Liver (tissue), 9 donors: Measurements from ENCODE around the gene FBXO3. TPM values are rescaled to one million over a fixed set of nuclear protein-coding genes. Genes with fewer than 3 reads are reported as not detected.

Source experiments
- DNase-seq: peaks from one replicate; pipeline ENCODE4 v3.0.0-alpha.2; 2017; ENCODE audit warnings: low spot score
- H3K27ac ChIP-seq, 2 donors: one replicate each; pipeline ENCODE4 v1.7.0; 2013; ENCODE audit warnings: inconsistent platforms in 2 of 2, low read length in 2 of 2, control low read depth in 1 of 2, low read depth in 1 of 2, mild to moderate bottlenecking in 1 of 2
- H3K27me3 ChIP-seq, 4 donors: one replicate each; pipeline versions ENCODE4 v1.6.1 to v1.7.0; 2013; ENCODE audit warnings: low read length in 3 of 4, inconsistent platforms in 1 of 4, mild to moderate bottlenecking in 1 of 4, moderate library complexity in 1 of 4; ENCODE audit not compliant: control insufficient read depth in 4 of 4, insufficient read depth in 4 of 4
- H3K36me3 ChIP-seq, 4 donors: one replicate each; pipeline versions ENCODE4 v1.6.1 to v1.7.0; 2013; ENCODE audit warnings: low read length in 3 of 4, mild to moderate bottlenecking in 3 of 4, low read depth in 1 of 4, moderate library complexity in 1 of 4; ENCODE audit not compliant: control insufficient read depth in 4 of 4, insufficient read depth in 3 of 4
- H3K4me1 ChIP-seq, 4 donors: one replicate each; pipeline versions ENCODE4 v1.6.1 to v1.7.0; 2013; ENCODE audit warnings: low read length in 3 of 4, mild to moderate bottlenecking in 3 of 4, moderate library complexity in 1 of 4; ENCODE audit not compliant: control insufficient read depth in 4 of 4, insufficient read depth in 4 of 4
- H3K4me3 ChIP-seq, 3 donors: one replicate each; pipeline versions ENCODE4 v1.6.1 to v1.7.0; 2013; ENCODE audit warnings: low read length in 3 of 3, control low read depth in 1 of 3, low read depth in 1 of 3, mild to moderate bottlenecking in 1 of 3
- H3K9ac ChIP-seq, 2 donors: one replicate each; pipeline ENCODE4 v1.7.0; 2013; ENCODE audit warnings: low read length in 2 of 2, mild to moderate bottlenecking in 2 of 2, moderate library complexity in 2 of 2, control low read depth in 1 of 2, low read depth in 1 of 2
- H3K9me3 ChIP-seq, 4 donors: one replicate each; pipeline versions ENCODE4 v1.6.1 to v1.7.0; 2013; ENCODE audit warnings: low read length in 3 of 4; ENCODE audit not compliant: control insufficient read depth in 4 of 4
- ATF3 ChIP-seq: IDR thresholded peaks from 2 replicates; pipeline ENCODE4 v1.6.1; 2016; ENCODE audit warnings: antibody characterized with exemption
- CTCF ChIP-seq: fragments of 150-350 bp; IDR thresholded peaks from 2 replicates; pipeline ENCODE4 v1.5.1; 2017; ENCODE audit warnings: improper control_type of control experiment, low read depth, low read length; ENCODE audit not compliant: missing input control
- EGR1 ChIP-seq, 2 donors: IDR thresholded peaks; 2 replicates each; pipeline ENCODE4 v1.6.1; 2016 to 2018; ENCODE audit warnings: antibody characterized with exemption in 2 of 2, low read depth in 2 of 2
- FOXA2 ChIP-seq: IDR thresholded peaks from 2 replicates; pipeline ENCODE4 v1.6.1; 2016; ENCODE audit warnings: antibody characterized with exemption
- HNF4A ChIP-seq, 2 donors: conservative IDR thresholded peaks; 2 replicates each; pipeline ENCODE4 v1.6.1; 2016; ENCODE audit warnings: antibody characterized with exemption in 2 of 2, mild to moderate bottlenecking in 2 of 2
- HNF4G ChIP-seq: IDR thresholded peaks from 2 replicates; pipeline ENCODE4 v1.6.1; 2016; ENCODE audit warnings: antibody characterized with exemption
- JUND ChIP-seq, 2 donors: IDR thresholded peaks; 2 replicates each; pipeline ENCODE4 v1.6.1; 2016; ENCODE audit warnings: antibody characterized with exemption in 2 of 2
- MAX ChIP-seq: IDR thresholded peaks from 2 replicates; pipeline ENCODE4 v1.6.1; 2016; ENCODE audit warnings: antibody characterized with exemption
- NR2F2 ChIP-seq: IDR thresholded peaks from 2 replicates; pipeline ENCODE4 v1.6.1; 2016; ENCODE audit warnings: antibody characterized with exemption
- RAD21 ChIP-seq, 2 donors: IDR thresholded peaks; 2 replicates each; pipeline ENCODE4 v1.6.1; 2016; ENCODE audit warnings: antibody characterized with exemption in 2 of 2, mild to moderate bottlenecking in 2 of 2
- RXRA ChIP-seq, 2 donors: IDR thresholded peaks; 2 replicates each; pipeline ENCODE4 v1.6.1; 2017 to 2018; ENCODE audit warnings: antibody characterized with exemption in 2 of 2, mild to moderate bottlenecking in 1 of 2
- TAF1 ChIP-seq: conservative IDR thresholded peaks from 2 replicates; pipeline ENCODE4 v1.6.1; 2016; ENCODE audit warnings: antibody characterized with exemption, mild to moderate bottlenecking
- YY1 ChIP-seq: IDR thresholded peaks from 2 replicates; pipeline ENCODE4 v1.6.1; 2016; ENCODE audit warnings: antibody characterized with exemption, mild to moderate bottlenecking
- WGBS: extraction: QIAGEN DNeasy Blood & Tissue Kit; methylation state at CpG from one replicate; pipeline ENCODE4 v1.1.7; 2013; 5-methylcytosine and 5-hydroxymethylcytosine counted together
- polyA plus RNA-seq, 2 donors: library from polyadenylated mRNA; stranded (reverse) in 1 of 2; unstranded in 1 of 2; fragments of 200-250 nt in 1 of 2; fragments of >200 nt in 1 of 2; fragmentation: Nextera tagmentation in 1 of 2; extraction: Ambion mirVana in 1 of 2; gene quantifications; one replicate each; pipeline versions ENCODE4 v1.2.1 to v1.2.3, GENCODE V29; 2013 to 2015
- total RNA-seq, 2 donors: library from RNA; depleted of rRNA; stranded (reverse); fragments of >200 nt; gene quantifications; one replicate each; pipeline ENCODE4 v1.2.3, GENCODE V29; 2014
- TF ChIP-seq, protein P1 (sequence below): IDR thresholded peaks from 2 replicates; pipeline ENCODE4 v1.6.1; 2016; ENCODE audit warnings: antibody characterized with exemption, mild to moderate bottlenecking
- TF ChIP-seq, protein P2 (sequence below): IDR thresholded peaks from 2 replicates; pipeline ENCODE4 v1.6.1; 2016; ENCODE audit warnings: antibody characterized with exemption
- donor health status: healthy.
- donor health status: healthy.
- donor health status: healthy.
- donor health status: healthy.
- donor health status: healthy.

The FBXO3 gene
- total and polyA plus RNA-seq, 4 donors, result 12.2 to 36.4 (median 18.8) TPM

GRCh38 chr11:33699515-33700062 lies 74.7 kb downstream of the FBXO3 start:
- Histone ChIP-seq H3K27me3 (no peaks in the 10 kb centered on the region), H3K4me3 (no peak overlapping the region), H3K27ac (no peak overlapping the region), H3K4me1 (peaks cover 11 to 26% (median 18%) of the 10 kb centered on the region in 4 donors), H3K9me3 (no peaks in the 10 kb centered on the region), H3K9ac (no peak overlapping the region), H3K36me3 (no peaks in the 10 kb centered on the region)
- no peak for DNase-seq
- TF ChIP-seq, protein P1, sequence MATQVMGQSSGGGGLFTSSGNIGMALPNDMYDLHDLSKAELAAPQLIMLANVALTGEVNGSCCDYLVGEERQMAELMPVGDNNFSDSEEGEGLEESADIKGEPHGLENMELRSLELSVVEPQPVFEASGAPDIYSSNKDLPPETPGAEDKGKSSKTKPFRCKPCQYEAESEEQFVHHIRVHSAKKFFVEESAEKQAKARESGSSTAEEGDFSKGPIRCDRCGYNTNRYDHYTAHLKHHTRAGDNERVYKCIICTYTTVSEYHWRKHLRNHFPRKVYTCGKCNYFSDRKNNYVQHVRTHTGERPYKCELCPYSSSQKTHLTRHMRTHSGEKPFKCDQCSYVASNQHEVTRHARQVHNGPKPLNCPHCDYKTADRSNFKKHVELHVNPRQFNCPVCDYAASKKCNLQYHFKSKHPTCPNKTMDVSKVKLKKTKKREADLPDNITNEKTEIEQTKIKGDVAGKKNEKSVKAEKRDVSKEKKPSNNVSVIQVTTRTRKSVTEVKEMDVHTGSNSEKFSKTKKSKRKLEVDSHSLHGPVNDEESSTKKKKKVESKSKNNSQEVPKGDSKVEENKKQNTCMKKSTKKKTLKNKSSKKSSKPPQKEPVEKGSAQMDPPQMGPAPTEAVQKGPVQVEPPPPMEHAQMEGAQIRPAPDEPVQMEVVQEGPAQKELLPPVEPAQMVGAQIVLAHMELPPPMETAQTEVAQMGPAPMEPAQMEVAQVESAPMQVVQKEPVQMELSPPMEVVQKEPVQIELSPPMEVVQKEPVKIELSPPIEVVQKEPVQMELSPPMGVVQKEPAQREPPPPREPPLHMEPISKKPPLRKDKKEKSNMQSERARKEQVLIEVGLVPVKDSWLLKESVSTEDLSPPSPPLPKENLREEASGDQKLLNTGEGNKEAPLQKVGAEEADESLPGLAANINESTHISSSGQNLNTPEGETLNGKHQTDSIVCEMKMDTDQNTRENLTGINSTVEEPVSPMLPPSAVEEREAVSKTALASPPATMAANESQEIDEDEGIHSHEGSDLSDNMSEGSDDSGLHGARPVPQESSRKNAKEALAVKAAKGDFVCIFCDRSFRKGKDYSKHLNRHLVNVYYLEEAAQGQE, result no peak
- TF ChIP-seq RXRA (IDR thresholded peaks at IDR 0.05) (peak in 1 of 2 donors; percentile 5), HNF4A (conservative IDR thresholded peaks at IDR 0.05) (peak; percentile 30 to 41)
- 73% methylated on average over 12 of the region's 12 CpGs for WGBS

DNA sequence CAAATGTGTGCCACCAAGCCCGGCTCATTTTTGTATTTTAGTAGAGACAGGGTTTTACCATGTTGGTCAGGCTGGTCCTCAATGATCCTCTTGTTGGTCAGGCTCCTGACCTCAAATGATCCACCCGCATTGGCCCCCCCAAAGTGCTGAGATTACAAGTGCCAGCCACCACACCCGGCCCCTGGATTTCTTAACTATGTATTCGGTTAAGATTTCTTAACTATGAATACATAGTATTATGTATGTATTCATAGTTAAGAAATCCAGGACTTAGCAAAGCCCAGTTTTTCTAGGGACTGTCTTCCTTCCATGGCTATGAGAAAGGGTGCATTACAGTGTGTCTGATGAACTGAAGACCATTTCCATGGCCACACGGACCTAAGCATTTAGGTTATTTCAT lies 75.4 kb downstream of the FBXO3 start:
- H3K4me1 ChIP-seq, result peaks cover 12 to 31% (median 18%) of the 10 kb centered on the region in 4 donors
- no peak overlapping the region for H3K27ac ChIP-seq
- 91% methylated on average over 5 of the region's 5 CpGs for WGBS
- H3K9ac ChIP-seq, result no peak overlapping the region
- DNase-seq, result no peak
- H3K4me3 ChIP-seq, result no peak overlapping the region
- no peaks in the 10 kb centered on the region for H3K36me3 ChIP-seq
- no peaks in the 10 kb centered on the region for H3K9me3 ChIP-seq
- H3K27me3 ChIP-seq, result no peaks in the 10 kb centered on the region
- TF ChIP-seq CTCF (no peak), ATF3 (no peak), RXRA (IDR thresholded peaks at IDR 0.05) (no peak), EGR1 (IDR thresholded peaks at IDR 0.05; ENCODE audit: low read depth in 2 of 2) (no peak), JUND (IDR thresholded peaks at IDR 0.05) (no peak), HNF4G (no peak), TAF1 (no peak), HNF4A (conservative IDR thresholded peaks at IDR 0.05) (no peak), RAD21 (IDR thresholded peaks at IDR 0.05) (no peak), MAX (no peak), NR2F2 (no peak), YY1 (no peak), FOXA2 (no peak)
- TF ChIP-seq, protein P2, sequence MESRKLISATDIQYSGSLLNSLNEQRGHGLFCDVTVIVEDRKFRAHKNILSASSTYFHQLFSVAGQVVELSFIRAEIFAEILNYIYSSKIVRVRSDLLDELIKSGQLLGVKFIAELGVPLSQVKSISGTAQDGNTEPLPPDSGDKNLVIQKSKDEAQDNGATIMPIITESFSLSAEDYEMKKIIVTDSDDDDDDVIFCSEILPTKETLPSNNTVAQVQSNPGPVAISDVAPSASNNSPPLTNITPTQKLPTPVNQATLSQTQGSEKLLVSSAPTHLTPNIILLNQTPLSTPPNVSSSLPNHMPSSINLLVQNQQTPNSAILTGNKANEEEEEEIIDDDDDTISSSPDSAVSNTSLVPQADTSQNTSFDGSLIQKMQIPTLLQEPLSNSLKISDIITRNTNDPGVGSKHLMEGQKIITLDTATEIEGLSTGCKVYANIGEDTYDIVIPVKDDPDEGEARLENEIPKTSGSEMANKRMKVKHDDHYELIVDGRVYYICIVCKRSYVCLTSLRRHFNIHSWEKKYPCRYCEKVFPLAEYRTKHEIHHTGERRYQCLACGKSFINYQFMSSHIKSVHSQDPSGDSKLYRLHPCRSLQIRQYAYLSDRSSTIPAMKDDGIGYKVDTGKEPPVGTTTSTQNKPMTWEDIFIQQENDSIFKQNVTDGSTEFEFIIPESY, result no peak
